ENCODE data around the gene BMP7. TPM values are rescaled to one million over a fixed set of nuclear protein-coding genes. Genes with fewer than 3 reads are reported as not detected.

Gene BMP7
- total and polyA plus RNA-seq, 8 donors: 0.67 to 22.4 (median 16.2) TPM

Other genes starting within 250 kb of the BMP7 start
- not detected for gene SPO11, start 63.2 kb upstream of the BMP7 start, total RNA-seq
- gene SPO11, start 63.2 kb upstream of the BMP7 start, polyA plus RNA-seq (ENCODE audit: insufficient read length in 6 of 6): not detected
- gene RAE1, start 84.6 kb upstream of the BMP7 start, total RNA-seq: 10 to 100 TPM; 16.4 to 18.1 TPM
- 10 to 100 TPM; 45.8 to 55.5 (median 51.0) TPM for gene RAE1, start 84.6 kb upstream of the BMP7 start, polyA plus RNA-seq (ENCODE audit: insufficient read length in 6 of 6)
- 10 to 100 TPM; 17.6 to 20.0 TPM for gene RBM38, start 124.8 kb upstream of the BMP7 start, total RNA-seq
- 10 to 100 TPM; 16.8 to 29.5 (median 21.9) TPM for gene RBM38, start 124.8 kb upstream of the BMP7 start, polyA plus RNA-seq (ENCODE audit: insufficient read length in 6 of 6)

Measured in left lung (tissue), 8 donors.